Measurements from ENCODE around the gene CAPZA1.

CAPZA1 gene

GRCh38 chr1:112619518-112620376 lies at the start of gene CAPZA1:
Gene CAPZA1 (plus strand): TSS chr1:112619832. CDS start chr1:112619845, 13 bp downstream.
- Histone ChIP-seq H3K27me3 (ENCODE audit: control insufficient read depth, insufficient read depth, low read length) (no peaks in the 10 kb centered on the region), H3K36me3 (ENCODE audit: control insufficient read depth, low read depth, low read length) (peaks cover 2% of the 10 kb centered on the region), H3K4me3 (ENCODE audit: low read length) (peak within 1 kb of the TSS; percentile 95), H3K27ac (ENCODE audit: low read length) (peak within 1 kb of the TSS; percentile 92), H3K4me1 (ENCODE audit: control insufficient read depth, low read depth, low read length) (peaks cover 13% of the 10 kb centered on the region), H3K9me3 (ENCODE audit: control insufficient read depth, low read depth, low read length) (no peaks in the 10 kb centered on the region), H3K9ac (ENCODE audit: low read length) (peak within 1 kb of the TSS; percentile 97)

GRCh38 chr1:112575154-112575804 lies 44.4 kb upstream of the CAPZA1 start:
- no peaks in the 10 kb centered on the region for H3K9me3 ChIP-seq (ENCODE audit: control insufficient read depth, low read depth, low read length)
- no peaks in the 10 kb centered on the region for H3K27me3 ChIP-seq (ENCODE audit: control insufficient read depth, insufficient read depth, low read length)
- no peaks in the 10 kb centered on the region for H3K4me1 ChIP-seq (ENCODE audit: control insufficient read depth, low read depth, low read length)
- H3K4me3 ChIP-seq (ENCODE audit: low read length) = no peak overlapping the region
- H3K27ac ChIP-seq (ENCODE audit: low read length) = no peak overlapping the region
- peaks cover 19% of the 10 kb centered on the region for H3K36me3 ChIP-seq (ENCODE audit: control insufficient read depth, low read depth, low read length)
- no peak overlapping the region for H3K9ac ChIP-seq (ENCODE audit: low read length)

GRCh38 chr1:112576240-112576639 lies 43.4 kb upstream of the CAPZA1 start:
- no peak overlapping the region for H3K4me3 ChIP-seq (ENCODE audit: low read length)
- no peaks in the 10 kb centered on the region for H3K27me3 ChIP-seq (ENCODE audit: control insufficient read depth, insufficient read depth, low read length)
- H3K4me1 ChIP-seq (ENCODE audit: control insufficient read depth, low read depth, low read length) = no peaks in the 10 kb centered on the region
- peaks cover 19% of the 10 kb centered on the region for H3K36me3 ChIP-seq (ENCODE audit: control insufficient read depth, low read depth, low read length)
- H3K27ac ChIP-seq (ENCODE audit: low read length) = no peak overlapping the region
- H3K9me3 ChIP-seq (ENCODE audit: control insufficient read depth, low read depth, low read length) = no peaks in the 10 kb centered on the region
- H3K9ac ChIP-seq (ENCODE audit: low read length) = no peak overlapping the region

- H3K4me3 ChIP-seq (ENCODE audit: low read length) = no peak overlapping the region
- no peaks in the 10 kb centered on the region for H3K9me3 ChIP-seq (ENCODE audit: control insufficient read depth, low read depth, low read length)
- H3K27ac ChIP-seq (ENCODE audit: low read length) = no peak overlapping the region
- no peak overlapping the region for H3K9ac ChIP-seq (ENCODE audit: low read length)
- H3K36me3 ChIP-seq (ENCODE audit: control insufficient read depth, low read depth, low read length) = peaks cover 25% of the 10 kb centered on the region
- no peaks in the 10 kb centered on the region for H3K27me3 ChIP-seq (ENCODE audit: control insufficient read depth, insufficient read depth, low read length)
- no peaks in the 10 kb centered on the region for H3K4me1 ChIP-seq (ENCODE audit: control insufficient read depth, low read depth, low read length)
These were observed 39.7 kb upstream of the CAPZA1 start for GRCh38 chr1:112579801-112580510.

GRCh38 chr1:112581586-112582192 lies 37.9 kb upstream of the CAPZA1 start:
- Histone ChIP-seq H3K4me1 (ENCODE audit: control insufficient read depth, low read depth, low read length) (no peaks in the 10 kb centered on the region), H3K9me3 (ENCODE audit: control insufficient read depth, low read depth, low read length) (no peaks in the 10 kb centered on the region), H3K27me3 (ENCODE audit: control insufficient read depth, insufficient read depth, low read length) (no peaks in the 10 kb centered on the region), H3K4me3 (ENCODE audit: low read length) (no peak overlapping the region), H3K9ac (ENCODE audit: low read length) (no peak overlapping the region), H3K27ac (ENCODE audit: low read length) (no peak overlapping the region), H3K36me3 (ENCODE audit: control insufficient read depth, low read depth, low read length) (peaks cover 14% of the 10 kb centered on the region)

- Histone ChIP-seq H3K9ac (ENCODE audit: low read length) (no peak overlapping the region), H3K27ac (ENCODE audit: low read length) (no peak overlapping the region), H3K27me3 (ENCODE audit: control insufficient read depth, insufficient read depth, low read length) (no peaks in the 10 kb centered on the region), H3K4me1 (ENCODE audit: control insufficient read depth, low read depth, low read length) (no peaks in the 10 kb centered on the region), H3K36me3 (ENCODE audit: control insufficient read depth, low read depth, low read length) (peaks cover 6% of the 10 kb centered on the region), H3K4me3 (ENCODE audit: low read length) (no peak overlapping the region), H3K9me3 (ENCODE audit: control insufficient read depth, low read depth, low read length) (no peaks in the 10 kb centered on the region)
These were observed 36.3 kb upstream of the CAPZA1 start for GRCh38 chr1:112583366-112583765.

GRCh38 chr1:112589766-112590165 lies 29.9 kb upstream of the CAPZA1 start:
- H3K4me1 ChIP-seq (ENCODE audit: control insufficient read depth, low read depth, low read length) = no peaks in the 10 kb centered on the region
- no peak overlapping the region for H3K4me3 ChIP-seq (ENCODE audit: low read length)
- H3K9ac ChIP-seq (ENCODE audit: low read length) = no peak overlapping the region
- no peaks in the 10 kb centered on the region for H3K9me3 ChIP-seq (ENCODE audit: control insufficient read depth, low read depth, low read length)
- no peak overlapping the region for H3K27ac ChIP-seq (ENCODE audit: low read length)
- no peaks in the 10 kb centered on the region for H3K27me3 ChIP-seq (ENCODE audit: control insufficient read depth, insufficient read depth, low read length)
- H3K36me3 ChIP-seq (ENCODE audit: control insufficient read depth, low read depth, low read length) = peaks cover 4% of the 10 kb centered on the region

- no peak overlapping the region for H3K4me3 ChIP-seq (ENCODE audit: low read length)
- no peaks in the 10 kb centered on the region for H3K9me3 ChIP-seq (ENCODE audit: control insufficient read depth, low read depth, low read length)
- no peak overlapping the region for H3K27ac ChIP-seq (ENCODE audit: low read length)
- no peaks in the 10 kb centered on the region for H3K27me3 ChIP-seq (ENCODE audit: control insufficient read depth, insufficient read depth, low read length)
- no peak overlapping the region for H3K9ac ChIP-seq (ENCODE audit: low read length)
- peaks cover 23% of the 10 kb centered on the region for H3K36me3 ChIP-seq (ENCODE audit: control insufficient read depth, low read depth, low read length)
- H3K4me1 ChIP-seq (ENCODE audit: control insufficient read depth, low read depth, low read length) = no peaks in the 10 kb centered on the region
These were observed 25.3 kb upstream of the CAPZA1 start for GRCh38 chr1:112594208-112594876.

GRCh38 chr1:112599477-112599876 lies 20.2 kb upstream of the CAPZA1 start:
- H3K4me1 ChIP-seq (ENCODE audit: control insufficient read depth, low read depth, low read length) = no peaks in the 10 kb centered on the region
- no peaks in the 10 kb centered on the region for H3K27me3 ChIP-seq (ENCODE audit: control insufficient read depth, insufficient read depth, low read length)
- H3K9ac ChIP-seq (ENCODE audit: low read length) = no peak overlapping the region
- H3K27ac ChIP-seq (ENCODE audit: low read length) = no peak overlapping the region
- no peaks in the 10 kb centered on the region for H3K9me3 ChIP-seq (ENCODE audit: control insufficient read depth, low read depth, low read length)
- no peak overlapping the region for H3K4me3 ChIP-seq (ENCODE audit: low read length)
- peaks cover 29% of the 10 kb centered on the region for H3K36me3 ChIP-seq (ENCODE audit: control insufficient read depth, low read depth, low read length)

GRCh38 chr1:112603012-112603411 lies 16.6 kb upstream of the CAPZA1 start:
- Histone ChIP-seq H3K4me1 (ENCODE audit: control insufficient read depth, low read depth, low read length) (no peaks in the 10 kb centered on the region), H3K9ac (ENCODE audit: low read length) (no peak overlapping the region), H3K9me3 (ENCODE audit: control insufficient read depth, low read depth, low read length) (no peaks in the 10 kb centered on the region), H3K4me3 (ENCODE audit: low read length) (no peak overlapping the region), H3K36me3 (ENCODE audit: control insufficient read depth, low read depth, low read length) (peaks cover 33% of the 10 kb centered on the region), H3K27ac (ENCODE audit: low read length) (no peak overlapping the region), H3K27me3 (ENCODE audit: control insufficient read depth, insufficient read depth, low read length) (no peaks in the 10 kb centered on the region)

GRCh38 chr1:112603541-112603940 lies 16.1 kb upstream of the CAPZA1 start:
- H3K36me3 ChIP-seq (ENCODE audit: control insufficient read depth, low read depth, low read length) = peaks cover 37% of the 10 kb centered on the region
- H3K9ac ChIP-seq (ENCODE audit: low read length) = no peak overlapping the region
- no peaks in the 10 kb centered on the region for H3K4me1 ChIP-seq (ENCODE audit: control insufficient read depth, low read depth, low read length)
- no peak overlapping the region for H3K4me3 ChIP-seq (ENCODE audit: low read length)
- H3K27me3 ChIP-seq (ENCODE audit: control insufficient read depth, insufficient read depth, low read length) = no peaks in the 10 kb centered on the region
- no peaks in the 10 kb centered on the region for H3K9me3 ChIP-seq (ENCODE audit: control insufficient read depth, low read depth, low read length)
- no peak overlapping the region for H3K27ac ChIP-seq (ENCODE audit: low read length)

All from iPS-18a (cell line).